ENCODE measurements around the gene PLA2G10.

PLA2G10 gene

GRCh38 chr16:14650629-14651028, 43.5 kb downstream of the PLA2G10 start:
- Histone ChIP-seq H3K9ac (ENCODE audit: low read length) (no peak overlapping the region), H3K4me1 (ENCODE audit: insufficient read depth, low read length, severe bottlenecking) (no peaks in the 10 kb centered on the region), H4K20me1 (ENCODE audit: insufficient read depth, low read length) (no peaks in the 10 kb centered on the region), H3K9me2 (ENCODE audit: low read depth, low read length) (no peaks in the 10 kb centered on the region), H3K27me3 (ENCODE audit: insufficient read depth, low read length) (no peaks in the 10 kb centered on the region), H2AFZ (ENCODE audit: low read length) (no peak overlapping the region), H3K36me3 (ENCODE audit: insufficient read depth, low read length) (peaks cover 88% of the 10 kb centered on the region), H3K4me3 (ENCODE audit: low read depth, low read length, poor library complexity, severe bottlenecking) (no peak overlapping the region), H3K9me3 (ENCODE audit: low read length) (no peaks in the 10 kb centered on the region), H3K27ac (ENCODE audit: low read depth, low read length, poor library complexity, severe bottlenecking) (no peak overlapping the region), H3F3A (ENCODE audit: insufficient read depth, low read length) (no peaks in the 10 kb centered on the region), H3K79me2 (ENCODE audit: insufficient read depth, low read length) (no peaks in the 10 kb centered on the region), H3K4me2 (ENCODE audit: low read length) (no peak overlapping the region)
- TF ChIP-seq EZH2 (IDR thresholded peaks at IDR 0.05; ENCODE audit: borderline replicate concordance, low read length) = no peak
- TF ChIP-seq CTCF (IDR thresholded peaks at IDR 0.05; ENCODE audit: low read length) = no peak

- H4K20me1 ChIP-seq (ENCODE audit: insufficient read depth, low read length) = 0 out of 2 replicates have a peak, but pooled peaks cover 2% of the 10 kb centered on the region
- no peak overlapping the region for H3K9ac ChIP-seq (ENCODE audit: low read length)
- no peaks in the 10 kb centered on the region; the same call in 1 of the 2 replicates for H3K79me2 ChIP-seq (ENCODE audit: insufficient read depth, low read length)
- H3K9me3 ChIP-seq (ENCODE audit: low read length) = no peaks in the 10 kb centered on the region
- no peaks in the 10 kb centered on the region for H3K9me2 ChIP-seq (ENCODE audit: low read depth, low read length)
- H3K27ac ChIP-seq (ENCODE audit: low read depth, low read length, poor library complexity, severe bottlenecking) = no peak overlapping the region
- no peaks in the 10 kb centered on the region for H3K4me1 ChIP-seq (ENCODE audit: insufficient read depth, low read length, severe bottlenecking)
- H3K36me3 ChIP-seq (ENCODE audit: insufficient read depth, low read length) = peaks cover 90% of the 10 kb centered on the region
- no peaks in the 10 kb centered on the region for H3F3A ChIP-seq (ENCODE audit: insufficient read depth, low read length)
- H3K4me2 ChIP-seq (ENCODE audit: low read length) = no peak overlapping the region
- TF ChIP-seq EZH2 (IDR thresholded peaks at IDR 0.05; ENCODE audit: borderline replicate concordance, low read length) (no peak), CTCF (IDR thresholded peaks at IDR 0.05; ENCODE audit: low read length) (no peak)
- no peaks in the 10 kb centered on the region for H3K27me3 ChIP-seq (ENCODE audit: insufficient read depth, low read length)
- no peak overlapping the region for H3K4me3 ChIP-seq (ENCODE audit: low read depth, low read length, poor library complexity, severe bottlenecking)
- no peak overlapping the region for H2AFZ ChIP-seq (ENCODE audit: low read length)
Observed at GRCh38 chr16:14649816-14650215, 44.3 kb downstream of the PLA2G10 start.

- H3K4me3 ChIP-seq (ENCODE audit: low read depth, low read length, poor library complexity, severe bottlenecking) = no peak overlapping the region
- H3F3A ChIP-seq (ENCODE audit: insufficient read depth, low read length) = no peaks in the 10 kb centered on the region
- H3K4me1 ChIP-seq (ENCODE audit: insufficient read depth, low read length, severe bottlenecking) = no peaks in the 10 kb centered on the region
- TF ChIP-seq CTCF (IDR thresholded peaks at IDR 0.05; ENCODE audit: low read length) (no peak), EZH2 (IDR thresholded peaks at IDR 0.05; ENCODE audit: borderline replicate concordance, low read length) (no peak)
- 0 out of 2 replicates have a peak, but pooled peaks cover 2% of the 10 kb centered on the region for H4K20me1 ChIP-seq (ENCODE audit: insufficient read depth, low read length)
- H3K9ac ChIP-seq (ENCODE audit: low read length) = no peak overlapping the region
- no peak overlapping the region for H2AFZ ChIP-seq (ENCODE audit: low read length)
- H3K27me3 ChIP-seq (ENCODE audit: insufficient read depth, low read length) = no peaks in the 10 kb centered on the region
- H3K9me3 ChIP-seq (ENCODE audit: low read length) = no peaks in the 10 kb centered on the region
- no peak overlapping the region for H3K27ac ChIP-seq (ENCODE audit: low read depth, low read length, poor library complexity, severe bottlenecking)
- H3K4me2 ChIP-seq (ENCODE audit: low read length) = no peak overlapping the region
- peaks cover 57% of the 10 kb centered on the region for H3K79me2 ChIP-seq (ENCODE audit: insufficient read depth, low read length)
- peaks cover 72% of the 10 kb centered on the region for H3K36me3 ChIP-seq (ENCODE audit: insufficient read depth, low read length)
- no peaks in the 10 kb centered on the region for H3K9me2 ChIP-seq (ENCODE audit: low read depth, low read length)
Observed at GRCh38 chr16:14641926-14642325, 52.2 kb downstream of the PLA2G10 start.

All from OCI-LY1 (cell line).